Trophoblast cell (in vitro differentiated cells and primary cell): ENCODE results near the gene SELL.

Experiments used
- DNase-seq, 2 donors: peaks; one replicate each; pipeline ENCODE4 v3.0.0-alpha.2; 2016
- H2AFZ ChIP-seq: 2 replicates; pipeline ENCODE4 v1.6.1; 2013; ENCODE audit warnings: low read length, moderate library complexity, mild to moderate bottlenecking; ENCODE audit not compliant: insufficient read depth, poor library complexity
- H2AK5ac ChIP-seq: 2 replicates; pipeline ENCODE4 v1.6.1; 2013; ENCODE audit warnings: mild to moderate bottlenecking, low read length
- H2BK120ac ChIP-seq: 2 replicates; pipeline ENCODE4 v1.6.1; 2013; ENCODE audit warnings: low read length, mild to moderate bottlenecking, moderate library complexity; ENCODE audit not compliant: insufficient read depth, poor library complexity
- H2BK12ac ChIP-seq: 2 replicates; pipeline ENCODE4 v1.6.1; 2013; ENCODE audit warnings: mild to moderate bottlenecking, low read length, moderate library complexity
- H2BK5ac ChIP-seq: 2 replicates; pipeline ENCODE4 v1.6.1; 2013; ENCODE audit warnings: low read length, low read depth, moderate library complexity, mild to moderate bottlenecking; ENCODE audit not compliant: poor library complexity
- H3K14ac ChIP-seq: 2 replicates; pipeline ENCODE4 v1.6.1; 2013; ENCODE audit warnings: mild to moderate bottlenecking, low read length
- H3K18ac ChIP-seq: 2 replicates; pipeline ENCODE4 v1.6.1; 2013; ENCODE audit warnings: mild to moderate bottlenecking, low read length
- H3K23ac ChIP-seq: 2 replicates; pipeline ENCODE4 v1.6.1; 2013; ENCODE audit warnings: low read length
- H3K27ac ChIP-seq: 2 replicates; pipeline ENCODE4 v1.5.1; 2013; ENCODE audit warnings: low read depth, mild to moderate bottlenecking, inconsistent platforms, low read length, moderate library complexity
- H3K27me3 ChIP-seq: 2 replicates; pipeline ENCODE4 v1.6.1; 2013; ENCODE audit warnings: inconsistent platforms, mild to moderate bottlenecking, low read length, moderate library complexity; ENCODE audit not compliant: insufficient read depth
- H3K36me3 ChIP-seq, 2 experiments: 1 replicate in 1 of 2; 2 replicates in 1 of 2; pipeline ENCODE4 v1.6.1; 2013; ENCODE audit warnings: low read length in 2 of 2, mild to moderate bottlenecking in 2 of 2, moderate library complexity in 1 of 2; ENCODE audit not compliant: insufficient read depth in 2 of 2, control insufficient read depth in 1 of 2
- H3K4ac ChIP-seq: 2 replicates; pipeline ENCODE4 v1.6.1; 2013; ENCODE audit warnings: low read depth, mild to moderate bottlenecking, low read length, moderate library complexity
- H3K4me1 ChIP-seq, 2 experiments: 1 replicate in 1 of 2; 2 replicates in 1 of 2; pipeline ENCODE4 v1.6.1; 2013; ENCODE audit warnings: low read length in 2 of 2, mild to moderate bottlenecking in 2 of 2, moderate library complexity in 1 of 2; ENCODE audit not compliant: insufficient read depth in 2 of 2, control insufficient read depth in 1 of 2
- H3K4me2 ChIP-seq: 2 replicates; pipeline ENCODE4 v1.6.1; 2013; ENCODE audit warnings: inconsistent platforms, mild to moderate bottlenecking, low read length, moderate library complexity
- H3K4me3 ChIP-seq: 2 replicates; pipeline ENCODE4 v1.5.1; 2013; ENCODE audit warnings: mild to moderate bottlenecking, low read depth, low read length, inconsistent platforms
- H3K79me1 ChIP-seq: one replicate; pipeline ENCODE4 v1.6.1; 2013; ENCODE audit warnings: low read length
- H3K79me2 ChIP-seq: 2 replicates; pipeline ENCODE4 v1.6.1; 2013; ENCODE audit warnings: low read length, mild to moderate bottlenecking; ENCODE audit not compliant: control insufficient read depth, insufficient read depth, poor library complexity
- H3K9ac ChIP-seq: 2 replicates; pipeline ENCODE4 v1.6.1; 2013; ENCODE audit warnings: mild to moderate bottlenecking, low read length
- H3K9me3 ChIP-seq: 2 replicates; pipeline ENCODE4 v1.6.1; 2013; ENCODE audit warnings: low read depth, mild to moderate bottlenecking, control low read depth, inconsistent platforms, low read length; ENCODE audit not compliant: insufficient read depth
- H4K12ac ChIP-seq: 2 replicates; pipeline ENCODE4 v1.6.1; 2013; ENCODE audit warnings: low read depth, mild to moderate bottlenecking, low read length, moderate library complexity
- H4K8ac ChIP-seq: 2 replicates; pipeline ENCODE4 v1.6.1; 2013; ENCODE audit warnings: low read depth, mild to moderate bottlenecking, low read length, moderate library complexity
- H4K91ac ChIP-seq: one replicate; pipeline ENCODE4 v1.6.1; 2013; ENCODE audit warnings: low read depth, mild to moderate bottlenecking, low read length, moderate library complexity
- WGBS: extraction: QIAGEN DNeasy Blood & Tissue Kit; methylation state at CpG from one replicate; pipeline ENCODE4 v1.1.7; 2013; ENCODE audit warnings: missing lambda C conversion rate; ENCODE audit not compliant: insufficient read length, insufficient coverage; ENCODE audit errors: extremely low coverage; 5-methylcytosine and 5-hydroxymethylcytosine counted together

The SELL gene

DNA sequence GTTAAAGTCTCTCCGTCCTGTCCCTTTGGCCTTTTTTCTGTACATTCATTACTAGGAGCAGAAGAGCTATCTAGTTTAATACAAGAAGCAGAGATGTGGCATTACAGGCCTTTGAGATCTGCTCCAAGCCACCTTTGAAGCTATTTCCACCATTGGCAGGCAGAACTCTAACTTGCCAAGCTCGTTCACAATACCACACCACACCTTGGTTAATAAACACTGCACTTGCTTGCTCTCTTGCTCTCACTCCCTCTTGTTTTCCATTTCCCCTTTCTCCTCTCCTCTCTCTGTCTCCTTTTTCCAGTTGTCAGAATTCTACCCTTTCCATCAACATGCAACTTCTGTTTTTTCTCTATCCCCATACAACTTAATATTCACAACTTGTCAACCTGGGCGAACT, 15.4 kb upstream of the SELL start:
- no peak for DNase-seq
- H4K8ac ChIP-seq: no peak overlapping the region
- H3K23ac ChIP-seq: no peak overlapping the region
- no peak overlapping the region for H3K27ac ChIP-seq
- no peak overlapping the region for H4K12ac ChIP-seq
- no peaks in the 10 kb centered on the region for H3K9me3 ChIP-seq
- no peak overlapping the region for H3K4me2 ChIP-seq
- no peak overlapping the region for H3K14ac ChIP-seq
- no peaks in the 10 kb centered on the region for H3K27me3 ChIP-seq
- H2BK12ac ChIP-seq: no peak overlapping the region
- H3K9ac ChIP-seq: no peak overlapping the region
- WGBS: no CpG with 5 or more reads among the region's 3 CpGs
- H2BK120ac ChIP-seq: no peak overlapping the region
- no peak overlapping the region for H2AK5ac ChIP-seq
- H3K4me1 ChIP-seq: peaks cover 0 to 5% of the 10 kb centered on the region in 2 experiments
- H3K4me3 ChIP-seq: no peak overlapping the region
- H3K79me1 ChIP-seq: peaks cover 13% of the 10 kb centered on the region
- H3K79me2 ChIP-seq: no peaks in the 10 kb centered on the region
- H2AFZ ChIP-seq: no peak overlapping the region
- no peak overlapping the region for H3K18ac ChIP-seq
- no peak overlapping the region for H3K4ac ChIP-seq
- no peak overlapping the region for H4K91ac ChIP-seq
- H3K36me3 ChIP-seq: no peaks in the 10 kb centered on the region
- no peak overlapping the region for H2BK5ac ChIP-seq

- H3K9ac ChIP-seq: no peak overlapping the region
- no peak overlapping the region for H4K12ac ChIP-seq
- H3K4ac ChIP-seq: no peak overlapping the region
- WGBS: no CpG with 5 or more reads among the region's 3 CpGs
- peak overlapping the region; percentile 80 for H2BK12ac ChIP-seq
- no peaks in the 10 kb centered on the region for H3K9me3 ChIP-seq
- no peaks in the 10 kb centered on the region for H3K79me2 ChIP-seq
- no peak for DNase-seq
- no peak overlapping the region for H3K18ac ChIP-seq
- H4K8ac ChIP-seq: peak overlapping the region; percentile 19
- peak overlapping the region; percentile 55 for H4K91ac ChIP-seq
- no peak overlapping the region for H3K23ac ChIP-seq
- H3K4me1 ChIP-seq: peaks cover 0 to 5% of the 10 kb centered on the region in 2 experiments
- no peaks in the 10 kb centered on the region for H3K27me3 ChIP-seq
- H3K79me1 ChIP-seq: peaks cover 14% of the 10 kb centered on the region
- no peak overlapping the region for H3K4me3 ChIP-seq
- H2BK120ac ChIP-seq: no peak overlapping the region
- H3K14ac ChIP-seq: no peak overlapping the region
- H3K27ac ChIP-seq: no peak overlapping the region
- peak overlapping the region; percentile 56 for H2BK5ac ChIP-seq
- no peaks in the 10 kb centered on the region for H3K36me3 ChIP-seq
- no peak overlapping the region for H2AFZ ChIP-seq
- H3K4me2 ChIP-seq: no peak overlapping the region
- H2AK5ac ChIP-seq: peak overlapping the region; percentile 69
These were observed 14.5 kb upstream of the SELL start for GRCh38 chr1:169725930-169726329.

GRCh38 chr1:169724168-169724567, 12.7 kb upstream of the SELL start:
- Histone ChIP-seq H3K36me3 (no peaks in the 10 kb centered on the region), H3K14ac (peak overlapping the region; percentile 74), H2BK12ac (peak overlapping the region; percentile 99), H3K9ac (no peak overlapping the region), H2AFZ (no peak overlapping the region), H4K91ac (peak overlapping the region; percentile 83), H3K4ac (no peak overlapping the region), H3K4me2 (no peak overlapping the region), H3K23ac (no peak overlapping the region), H2AK5ac (peak overlapping the region; percentile 89), H4K8ac (peak overlapping the region; percentile 54), H2BK120ac (peak overlapping the region; percentile 97), H3K27me3 (no peaks in the 10 kb centered on the region), H3K79me1 (peaks cover 14% of the 10 kb centered on the region), H3K4me1 (peaks cover 0 to 5% of the 10 kb centered on the region in 2 experiments), H2BK5ac (peak overlapping the region; percentile 89), H3K9me3 (no peaks in the 10 kb centered on the region), H3K27ac (no peak overlapping the region), H3K4me3 (no peak overlapping the region), H4K12ac (no peak overlapping the region), H3K18ac (no peak overlapping the region), H3K79me2 (no peaks in the 10 kb centered on the region)
- DNase-seq: no peak
- WGBS: no CpG with 5 or more reads among the region's 4 CpGs

DNA sequence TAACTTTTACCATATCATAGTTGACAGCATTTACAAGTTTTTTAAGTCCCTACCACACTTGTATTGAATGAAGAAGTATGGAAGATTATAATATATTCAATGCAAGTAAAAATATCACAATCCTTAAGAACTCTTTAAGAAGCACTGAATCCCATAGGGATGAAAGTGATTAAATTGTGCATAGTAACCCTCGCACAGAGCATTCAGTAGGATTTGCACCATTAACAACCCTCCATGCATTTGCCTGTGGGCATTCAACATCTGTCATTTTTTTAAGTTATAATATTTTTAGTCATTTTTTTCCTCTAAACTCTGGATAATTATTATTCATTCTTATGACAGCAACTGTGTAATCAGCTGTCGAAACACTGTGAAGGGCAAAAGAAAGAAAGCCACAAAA, 12.3 kb upstream of the SELL start:
- no peak overlapping the region for H3K4me3 ChIP-seq
- peaks cover 0 to 5% of the 10 kb centered on the region in 2 experiments for H3K4me1 ChIP-seq
- no peaks in the 10 kb centered on the region for H3K27me3 ChIP-seq
- H2AK5ac ChIP-seq: no peak overlapping the region
- H3K9me3 ChIP-seq: no peaks in the 10 kb centered on the region
- WGBS: no CpG with 5 or more reads among the region's 2 CpGs
- H3K4me2 ChIP-seq: no peak overlapping the region
- no peak for DNase-seq
- no peak overlapping the region for H3K4ac ChIP-seq
- H4K8ac ChIP-seq: no peak overlapping the region
- H3K27ac ChIP-seq: no peak overlapping the region
- no peak overlapping the region for H3K9ac ChIP-seq
- H3K23ac ChIP-seq: no peak overlapping the region
- H3K79me2 ChIP-seq: no peaks in the 10 kb centered on the region
- no peak overlapping the region for H2BK120ac ChIP-seq
- no peak overlapping the region for H2BK5ac ChIP-seq
- no peak overlapping the region for H2AFZ ChIP-seq
- H3K36me3 ChIP-seq: no peaks in the 10 kb centered on the region
- no peak overlapping the region for H4K12ac ChIP-seq
- H4K91ac ChIP-seq: no peak overlapping the region
- H3K79me1 ChIP-seq: peaks cover 12% of the 10 kb centered on the region
- no peak overlapping the region for H2BK12ac ChIP-seq
- H3K18ac ChIP-seq: no peak overlapping the region
- no peak overlapping the region for H3K14ac ChIP-seq
